HL-60 (cell line): Measurements from ENCODE around the gene GSTT2B.

Source experiments
- POLR2AphosphoS5 ChIP-seq: IDR thresholded peaks from 2 replicates; pipeline ENCODE4 v1.6.1; 2012; ENCODE audit warnings: low read depth
- SPI1 ChIP-seq: IDR thresholded peaks from 2 replicates; pipeline ENCODE4 v1.6.1; 2012; ENCODE audit warnings: low read depth, mild to moderate bottlenecking, borderline replicate concordance
- TF ChIP-seq, protein P1 (sequence below): IDR thresholded peaks from one replicate; pipeline ENCODE4 v1.5.1; 2011; ENCODE audit warnings: low read length, control low read depth, inconsistent platforms; ENCODE audit not compliant: insufficient read depth
- TF ChIP-seq, protein P2 (sequence below): IDR thresholded peaks from 2 replicates; pipeline ENCODE4 v1.6.1; 2012; ENCODE audit warnings: low read depth; ENCODE audit not compliant: insufficient replicate concordance

DNA sequence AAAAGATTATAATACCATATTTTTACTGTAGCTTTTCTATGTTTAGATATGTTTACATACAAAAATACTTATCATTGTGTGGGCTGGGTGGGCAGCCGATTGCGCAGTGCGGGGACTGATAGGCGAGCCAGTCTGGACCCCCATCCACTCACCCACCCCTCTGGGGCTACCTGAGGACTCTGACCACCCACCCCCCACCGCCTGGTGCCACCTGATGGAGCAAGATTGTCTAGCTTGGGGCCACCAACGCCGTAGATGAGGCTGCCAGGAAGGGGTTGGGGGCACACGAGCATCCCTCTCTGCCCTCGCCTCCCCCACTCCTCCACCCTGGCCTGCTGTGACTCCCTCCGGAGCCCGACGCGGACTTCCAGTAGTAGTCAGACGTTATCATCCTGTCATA, 34.4 kb downstream of the GSTT2B start:
- TF ChIP-seq, protein P1, sequence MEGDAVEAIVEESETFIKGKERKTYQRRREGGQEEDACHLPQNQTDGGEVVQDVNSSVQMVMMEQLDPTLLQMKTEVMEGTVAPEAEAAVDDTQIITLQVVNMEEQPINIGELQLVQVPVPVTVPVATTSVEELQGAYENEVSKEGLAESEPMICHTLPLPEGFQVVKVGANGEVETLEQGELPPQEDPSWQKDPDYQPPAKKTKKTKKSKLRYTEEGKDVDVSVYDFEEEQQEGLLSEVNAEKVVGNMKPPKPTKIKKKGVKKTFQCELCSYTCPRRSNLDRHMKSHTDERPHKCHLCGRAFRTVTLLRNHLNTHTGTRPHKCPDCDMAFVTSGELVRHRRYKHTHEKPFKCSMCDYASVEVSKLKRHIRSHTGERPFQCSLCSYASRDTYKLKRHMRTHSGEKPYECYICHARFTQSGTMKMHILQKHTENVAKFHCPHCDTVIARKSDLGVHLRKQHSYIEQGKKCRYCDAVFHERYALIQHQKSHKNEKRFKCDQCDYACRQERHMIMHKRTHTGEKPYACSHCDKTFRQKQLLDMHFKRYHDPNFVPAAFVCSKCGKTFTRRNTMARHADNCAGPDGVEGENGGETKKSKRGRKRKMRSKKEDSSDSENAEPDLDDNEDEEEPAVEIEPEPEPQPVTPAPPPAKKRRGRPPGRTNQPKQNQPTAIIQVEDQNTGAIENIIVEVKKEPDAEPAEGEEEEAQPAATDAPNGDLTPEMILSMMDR: no peak
- TF ChIP-seq SPI1: no peak
- no peak for TF ChIP-seq POLR2AphosphoS5
- TF ChIP-seq, protein P2, sequence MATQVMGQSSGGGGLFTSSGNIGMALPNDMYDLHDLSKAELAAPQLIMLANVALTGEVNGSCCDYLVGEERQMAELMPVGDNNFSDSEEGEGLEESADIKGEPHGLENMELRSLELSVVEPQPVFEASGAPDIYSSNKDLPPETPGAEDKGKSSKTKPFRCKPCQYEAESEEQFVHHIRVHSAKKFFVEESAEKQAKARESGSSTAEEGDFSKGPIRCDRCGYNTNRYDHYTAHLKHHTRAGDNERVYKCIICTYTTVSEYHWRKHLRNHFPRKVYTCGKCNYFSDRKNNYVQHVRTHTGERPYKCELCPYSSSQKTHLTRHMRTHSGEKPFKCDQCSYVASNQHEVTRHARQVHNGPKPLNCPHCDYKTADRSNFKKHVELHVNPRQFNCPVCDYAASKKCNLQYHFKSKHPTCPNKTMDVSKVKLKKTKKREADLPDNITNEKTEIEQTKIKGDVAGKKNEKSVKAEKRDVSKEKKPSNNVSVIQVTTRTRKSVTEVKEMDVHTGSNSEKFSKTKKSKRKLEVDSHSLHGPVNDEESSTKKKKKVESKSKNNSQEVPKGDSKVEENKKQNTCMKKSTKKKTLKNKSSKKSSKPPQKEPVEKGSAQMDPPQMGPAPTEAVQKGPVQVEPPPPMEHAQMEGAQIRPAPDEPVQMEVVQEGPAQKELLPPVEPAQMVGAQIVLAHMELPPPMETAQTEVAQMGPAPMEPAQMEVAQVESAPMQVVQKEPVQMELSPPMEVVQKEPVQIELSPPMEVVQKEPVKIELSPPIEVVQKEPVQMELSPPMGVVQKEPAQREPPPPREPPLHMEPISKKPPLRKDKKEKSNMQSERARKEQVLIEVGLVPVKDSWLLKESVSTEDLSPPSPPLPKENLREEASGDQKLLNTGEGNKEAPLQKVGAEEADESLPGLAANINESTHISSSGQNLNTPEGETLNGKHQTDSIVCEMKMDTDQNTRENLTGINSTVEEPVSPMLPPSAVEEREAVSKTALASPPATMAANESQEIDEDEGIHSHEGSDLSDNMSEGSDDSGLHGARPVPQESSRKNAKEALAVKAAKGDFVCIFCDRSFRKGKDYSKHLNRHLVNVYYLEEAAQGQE: no peak
